GM13976 (cell line): ENCODE results near the gene MYRIP.

ENCODE experiments used
- DNase-seq: peaks from one replicate; pipeline ENCODE4 v3.0.0; 2012; ENCODE audit warnings: low spot score
- CTCF ChIP-seq: IDR thresholded peaks from 2 replicates; pipeline ENCODE4 v1.5.1; 2012; ENCODE audit warnings: borderline replicate concordance, mild to moderate bottlenecking; ENCODE audit not compliant: insufficient read depth; ENCODE audit errors: extremely low read depth, missing control alignments, control extremely low read depth
- in situ Hi-C: fragments of 300-500 bp; cut with MboI; formaldehyde crosslinking; loops from one replicate; pipeline ENCODE4 v1.12.0; 2022; ENCODE audit warnings: low sequenced_read_pairs, mixed read lengths, inconsistent platforms; ENCODE audit not compliant: unreplicated experiment

The MYRIP gene

GRCh38 chr3:40055361-40055760 is 246.0 kb downstream of the MYRIP start:
- in situ Hi-C loops, result no loop called here
- DNase-seq, result no peak
- no peak for TF ChIP-seq CTCF

GRCh38 chr3:40055956-40056355 is 246.5 kb downstream of the MYRIP start:
- TF ChIP-seq CTCF, result no peak
- DNase-seq, result no peak
- in situ Hi-C loops, result no loop called here

GRCh38 chr3:40057077-40057476 is 247.7 kb downstream of the MYRIP start:
- in situ Hi-C loops, result no loop called here
- no peak for DNase-seq
- no peak for TF ChIP-seq CTCF

GRCh38 chr3:40057786-40058185 is 248.4 kb downstream of the MYRIP start:
- no peak for TF ChIP-seq CTCF
- in situ Hi-C loops, result no loop called here

GRCh38 chr3:40068636-40069035 is 259.2 kb downstream of the MYRIP start:
- TF ChIP-seq CTCF, result no peak
- in situ Hi-C loops, result no loop called here
- DNase-seq, result no peak

More at GRCh38 chr3:40057786-40058185, 248.4 kb downstream of the MYRIP start:
- no peak for DNase-seq

GRCh38 chr3:40070816-40071215 is 261.4 kb downstream of the MYRIP start:
- DNase-seq, result no peak
- in situ Hi-C loops, result no loop called here
- no peak for TF ChIP-seq CTCF

- DNase-seq, result no peak
- in situ Hi-C loops, result no loop called here
- no peak for TF ChIP-seq CTCF
Measured at GRCh38 chr3:40071683-40072238, 262.4 kb downstream of the MYRIP start.
